Activated CD8-positive, alpha-beta memory T cell treated with anti-CD3 and anti-CD28 coated beads for 36 hours (primary cell): ENCODE measurements around the gene PKNOX2. TPM values are rescaled to one million over a fixed set of nuclear protein-coding genes. Genes with fewer than 3 reads are reported as not detected.

Experiments used
- CTCF ChIA-PET: fragments of 350-600 bp; sonication (Branson Sonifier 250); formaldehyde crosslinking; loops from one replicate; lab custom pipeline; 2021; ENCODE audit warnings: antibody characterized with exemption; lab: Charles Lee
- POLR2A ChIA-PET: fragments of 350-600 bp; sonication (Branson Sonifier 250); formaldehyde crosslinking; loops from one replicate; lab custom pipeline; 2021; ENCODE audit warnings: antibody characterized with exemption; lab: Charles Lee
- total RNA-seq, 2 experiments: library from RNA; stranded (reverse); gene quantifications; one replicate each; pipeline ENCODE4 v1.2.3, GENCODE V29; 2021

Gene PKNOX2
- total RNA-seq, 2 experiments from 2014 or later = not detected

DNA sequence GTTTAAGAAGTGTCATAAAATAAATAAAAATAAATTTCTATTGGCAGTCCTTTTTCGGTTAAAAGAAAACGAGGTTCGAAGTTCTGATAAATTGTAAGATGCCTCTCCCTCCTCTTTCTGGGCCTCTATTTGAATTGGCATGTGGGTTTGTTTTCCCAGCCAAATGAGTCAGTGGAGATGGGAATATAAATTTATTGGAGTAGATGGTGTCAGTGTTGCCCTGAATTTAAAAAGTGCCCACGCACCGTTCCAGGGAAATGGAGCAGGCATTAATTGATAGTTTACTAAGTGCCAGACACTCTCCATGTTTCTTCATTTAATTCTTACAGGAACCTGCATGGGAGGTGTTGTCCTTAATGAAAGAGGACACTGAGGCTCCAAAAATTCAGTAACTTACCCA, 212.3 kb downstream of the PKNOX2 start:
- ChIA-PET CTCF (no interaction called here), POLR2A (no interaction called here)

DNA sequence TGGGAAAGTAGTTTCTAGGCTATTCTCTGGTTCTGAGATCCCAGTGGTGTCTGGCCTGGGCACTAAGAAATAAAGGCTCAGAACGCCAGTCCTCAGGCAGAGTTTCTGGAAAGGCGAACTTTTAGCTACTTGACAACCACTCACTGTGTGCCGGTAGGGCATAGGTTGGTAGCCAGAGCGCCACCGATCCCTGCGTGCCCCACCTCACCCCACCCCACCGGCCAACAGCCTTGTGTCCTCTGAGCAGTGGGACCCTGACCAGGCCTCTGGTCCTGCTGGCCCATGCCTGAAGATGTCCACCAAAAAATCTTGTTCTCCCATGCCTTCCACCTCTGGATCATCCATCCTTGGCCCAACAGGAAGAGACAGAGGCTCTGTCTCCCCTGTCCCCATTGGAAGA, 213.5 kb downstream of the PKNOX2 start:
- CTCF ChIA-PET = interaction anchor here (0.6 kb wide), 1 partner anchor 10 kb away, joined by 3 read pairs; no protein-coding TSS in a partner anchor
- POLR2A ChIA-PET = no interaction called here

DNA sequence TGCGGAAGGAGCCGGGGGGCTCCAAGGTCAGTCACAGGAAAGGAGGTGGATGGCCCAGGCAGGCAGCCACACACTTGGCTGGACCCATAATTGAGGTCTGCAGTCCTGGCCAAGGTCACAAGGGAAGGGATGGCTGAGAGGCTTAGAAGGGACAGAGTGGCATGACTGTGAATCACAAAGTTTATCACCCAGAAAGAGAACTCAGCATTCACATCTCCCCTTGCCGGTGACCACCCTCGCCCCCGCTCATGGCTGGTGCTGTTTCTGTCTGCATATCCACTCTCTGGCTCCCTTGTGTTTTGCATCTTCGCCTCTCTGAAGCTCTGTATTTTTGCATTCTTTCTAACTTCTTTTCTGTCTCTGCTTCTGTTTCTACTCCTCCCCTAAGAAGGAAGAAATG, 214.0 kb downstream of the PKNOX2 start:
- CTCF ChIA-PET = interaction anchor here (0.6 kb wide), 1 partner anchor 9 kb away, joined by 3 read pairs; no protein-coding TSS in a partner anchor

DNA sequence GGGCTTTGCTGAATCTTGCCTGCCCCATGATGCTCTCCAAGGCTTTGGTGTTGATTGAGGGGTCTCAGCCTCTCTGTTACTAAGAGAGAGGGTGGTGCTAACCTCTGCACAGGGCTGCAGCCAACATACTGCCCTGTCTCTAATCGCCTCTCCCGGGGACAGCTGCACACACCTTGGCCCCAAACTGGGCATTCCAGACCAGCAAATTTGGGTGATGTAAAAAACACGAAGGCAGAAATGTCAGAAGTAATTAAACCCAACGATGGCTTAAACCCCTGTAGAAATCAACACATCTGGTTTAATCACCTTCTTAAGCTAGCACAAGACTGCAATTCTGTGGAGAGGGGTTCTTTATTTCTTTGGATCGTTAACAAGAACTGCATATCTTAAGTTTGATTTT, 215.0 kb downstream of the PKNOX2 start:
- ChIA-PET POLR2A (no interaction called here), CTCF (no interaction called here)

More for the DNA sequence above, 214.0 kb downstream of the PKNOX2 start:
- POLR2A ChIA-PET = no interaction called here

DNA sequence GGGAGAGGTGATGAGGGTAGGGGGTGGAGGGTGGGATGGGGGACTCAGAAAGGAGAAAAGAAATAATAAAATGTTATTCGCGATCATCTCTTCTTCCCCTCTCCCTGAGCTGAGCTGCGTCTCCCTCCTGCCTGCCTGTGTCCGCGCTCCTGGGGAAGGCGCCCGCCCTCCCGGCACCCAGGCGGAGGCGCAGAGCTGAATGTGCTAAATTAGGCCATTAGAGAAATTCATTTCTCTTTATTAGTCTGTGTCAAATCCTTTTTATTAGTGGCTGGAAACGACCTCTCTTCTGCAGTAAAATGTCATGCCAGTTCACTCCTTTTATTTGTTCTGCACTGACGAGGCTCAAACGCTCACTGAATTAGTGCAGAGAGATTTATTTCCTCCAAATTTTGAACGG, 215.4 kb downstream of the PKNOX2 start:
- CTCF ChIA-PET = no interaction called here

DNA sequence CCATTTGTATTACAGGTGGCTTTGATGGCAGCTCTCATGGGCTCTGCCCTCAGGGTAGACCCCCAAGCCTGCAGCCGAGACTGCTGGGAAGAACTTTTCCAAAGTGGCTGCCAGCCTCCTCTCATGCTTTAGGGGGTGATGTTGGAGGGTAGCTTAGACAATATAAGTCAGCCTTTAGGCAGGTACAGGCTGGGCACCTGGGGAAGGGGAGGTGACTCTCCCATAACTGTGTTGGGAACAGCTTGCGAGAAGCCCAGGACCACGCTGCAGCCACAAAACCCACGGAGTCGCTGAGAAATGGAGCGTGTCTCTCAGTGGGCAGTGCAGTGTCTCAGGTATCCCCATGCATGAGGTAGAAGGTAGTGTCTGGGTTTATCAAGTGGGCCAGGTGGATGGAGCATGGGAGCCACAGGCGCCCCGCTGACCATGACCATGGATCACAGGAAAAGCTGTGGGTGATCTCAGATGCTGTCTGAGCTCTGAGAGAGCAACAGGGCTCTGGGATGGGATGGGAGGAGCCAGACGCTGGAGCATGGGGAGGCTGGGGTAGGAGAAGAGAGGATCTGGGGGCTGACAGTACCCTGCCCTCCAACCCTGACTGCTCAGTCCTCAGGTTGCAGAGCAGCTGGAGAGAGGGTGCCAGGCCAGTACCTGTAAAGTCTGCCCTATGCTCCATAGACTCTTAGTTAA, 216.3 kb downstream of the PKNOX2 start:
- ChIA-PET POLR2A (no interaction called here), CTCF (interaction anchor here (0.7 kb wide), 1 partner anchor 10 kb away, joined by 3 read pairs; no protein-coding TSS in a partner anchor)

More for the DNA sequence above, 215.4 kb downstream of the PKNOX2 start:
- POLR2A ChIA-PET = no interaction called here

DNA sequence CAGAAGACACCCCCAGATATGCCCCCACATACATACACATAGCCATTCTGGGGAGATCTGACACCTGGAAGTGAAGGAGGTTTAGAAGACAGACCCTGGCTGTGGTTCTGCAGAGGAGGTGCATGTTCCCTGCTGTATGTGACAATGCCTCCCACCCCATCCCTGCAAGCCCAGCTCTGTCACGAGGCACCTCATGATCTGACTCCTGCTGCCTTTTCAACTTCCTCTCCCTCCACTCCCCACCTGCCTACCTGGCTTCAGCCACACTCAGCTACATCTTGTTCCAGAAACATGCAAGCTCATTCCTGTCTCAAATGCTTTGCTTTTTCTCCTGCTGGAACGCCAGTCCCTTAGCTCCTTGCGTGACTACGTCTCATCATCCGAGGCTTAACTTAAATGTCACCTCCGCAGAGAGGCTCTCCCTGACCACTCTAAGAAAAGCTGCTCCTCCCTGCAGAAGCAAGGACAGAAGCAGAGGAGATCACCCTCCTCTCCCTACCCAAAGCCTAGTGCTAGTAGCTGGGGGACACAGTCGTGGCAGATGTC, 217.0 kb downstream of the PKNOX2 start:
- POLR2A ChIA-PET = no interaction called here
- CTCF ChIA-PET = no interaction called here

DNA sequence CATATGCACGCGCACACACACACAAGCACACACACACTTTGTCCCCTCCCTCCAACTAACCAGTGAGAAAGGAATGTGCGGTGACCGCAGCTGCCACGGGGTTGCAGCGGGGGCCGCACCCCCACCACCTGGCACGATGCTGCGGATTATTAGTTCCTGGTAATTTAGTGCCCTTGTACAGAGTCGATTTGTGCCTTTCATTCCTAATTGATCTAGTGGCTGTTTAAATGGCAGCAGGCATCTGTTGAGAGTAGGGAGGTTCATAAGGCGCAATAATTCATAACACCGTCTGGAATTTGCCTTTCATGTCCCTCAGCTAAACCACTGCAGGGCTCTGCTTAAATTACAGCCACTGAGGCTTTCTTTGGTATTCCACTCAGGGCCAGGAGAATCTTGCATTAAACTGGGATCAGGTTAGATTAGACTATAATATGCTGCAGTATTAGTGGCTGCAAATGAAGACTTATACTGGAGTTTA, 217.8 kb downstream of the PKNOX2 start:
- CTCF ChIA-PET = interaction anchor here (1.0 kb wide), 1 partner anchor 23 kb away, joined by 3 read pairs; no protein-coding TSS in a partner anchor
- POLR2A ChIA-PET = no interaction called here

DNA sequence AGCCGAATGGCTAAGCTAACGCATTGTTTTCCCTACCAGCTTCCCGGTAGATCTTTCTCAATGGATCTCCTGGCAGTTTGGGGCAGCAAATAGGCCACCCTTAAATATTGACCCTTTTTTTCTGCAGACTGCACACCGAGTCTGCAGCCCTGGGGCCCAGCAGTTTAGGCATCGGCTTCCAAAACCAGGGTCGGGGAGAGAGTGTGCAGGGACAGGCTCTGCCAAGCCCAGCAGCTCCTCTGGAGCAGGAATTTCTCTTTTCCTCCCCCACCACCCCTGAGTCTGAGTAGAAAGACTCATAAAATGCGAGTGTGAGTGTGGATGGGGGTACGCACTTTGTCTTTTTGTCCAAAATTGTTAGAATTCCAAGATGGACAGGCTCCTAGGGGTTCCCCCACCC, 218.3 kb downstream of the PKNOX2 start:
- ChIA-PET CTCF (interaction anchor here (1.0 kb wide), 1 partner anchor 22 kb away, joined by 3 read pairs; no protein-coding TSS in a partner anchor), POLR2A (no interaction called here)

DNA sequence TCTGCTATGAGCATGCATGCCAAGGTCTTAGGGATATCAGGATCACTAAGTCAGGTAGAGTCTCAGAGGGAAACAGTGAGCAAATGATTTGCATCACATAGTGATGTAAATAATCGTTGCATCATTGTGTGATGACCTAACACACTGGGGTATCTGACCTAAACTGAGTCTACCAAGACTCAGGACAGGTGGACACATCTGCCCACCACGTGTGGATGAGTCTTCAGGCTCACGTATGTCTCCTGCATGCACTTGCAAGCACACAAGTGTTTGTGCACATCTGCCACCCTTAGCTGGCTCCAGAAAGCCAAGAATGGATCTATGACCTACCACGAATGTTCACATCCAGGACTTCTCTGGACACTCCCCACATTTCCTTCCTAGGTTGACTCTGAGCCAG, 220.3 kb downstream of the PKNOX2 start:
- POLR2A ChIA-PET = no interaction called here
- CTCF ChIA-PET = no interaction called here

DNA sequence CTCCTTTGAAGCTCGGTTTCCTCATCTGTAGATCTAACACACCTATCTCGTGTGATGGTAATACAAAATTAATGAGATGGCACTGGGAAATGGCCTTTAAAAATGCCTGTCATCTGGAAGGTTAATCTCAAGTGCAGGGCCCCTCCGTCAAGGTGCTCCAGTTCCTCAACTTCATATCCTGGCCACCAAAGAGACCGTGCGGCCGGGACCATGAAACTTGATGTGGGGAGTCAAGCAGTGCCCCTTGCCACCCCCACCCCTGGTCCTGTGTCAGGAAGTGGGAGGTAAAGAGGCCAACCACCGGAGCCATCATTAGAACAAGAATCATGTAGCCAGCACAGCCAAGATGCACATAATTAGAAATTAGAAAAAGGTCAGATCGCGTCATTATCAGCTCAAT, 223.3 kb downstream of the PKNOX2 start:
- POLR2A ChIA-PET = no interaction called here
- CTCF ChIA-PET = interaction anchor here (0.6 kb wide), 1 partner anchor 9 kb away, joined by 3 read pairs; no protein-coding TSS in a partner anchor

DNA sequence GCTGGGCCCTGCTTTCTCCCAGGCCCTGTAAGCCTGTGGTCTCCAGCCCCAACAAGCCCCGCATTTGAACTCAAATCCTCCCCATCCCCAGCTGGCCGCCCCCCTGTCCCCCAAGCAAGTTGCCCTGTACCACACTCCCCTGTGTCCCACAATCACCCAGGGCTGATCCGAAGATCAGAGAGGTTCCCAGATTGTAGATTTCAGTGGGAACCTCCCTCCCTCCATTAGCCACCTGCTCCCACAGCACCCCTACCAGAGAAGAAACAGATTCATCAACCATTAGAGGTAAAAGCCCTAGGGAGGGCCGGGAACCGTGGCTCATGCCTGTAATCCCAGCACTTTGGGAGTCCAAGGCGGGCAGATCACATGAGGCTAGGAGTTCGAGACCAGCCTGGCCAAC, 224.1 kb downstream of the PKNOX2 start:
- CTCF ChIA-PET = no interaction called here
- POLR2A ChIA-PET = no interaction called here

DNA sequence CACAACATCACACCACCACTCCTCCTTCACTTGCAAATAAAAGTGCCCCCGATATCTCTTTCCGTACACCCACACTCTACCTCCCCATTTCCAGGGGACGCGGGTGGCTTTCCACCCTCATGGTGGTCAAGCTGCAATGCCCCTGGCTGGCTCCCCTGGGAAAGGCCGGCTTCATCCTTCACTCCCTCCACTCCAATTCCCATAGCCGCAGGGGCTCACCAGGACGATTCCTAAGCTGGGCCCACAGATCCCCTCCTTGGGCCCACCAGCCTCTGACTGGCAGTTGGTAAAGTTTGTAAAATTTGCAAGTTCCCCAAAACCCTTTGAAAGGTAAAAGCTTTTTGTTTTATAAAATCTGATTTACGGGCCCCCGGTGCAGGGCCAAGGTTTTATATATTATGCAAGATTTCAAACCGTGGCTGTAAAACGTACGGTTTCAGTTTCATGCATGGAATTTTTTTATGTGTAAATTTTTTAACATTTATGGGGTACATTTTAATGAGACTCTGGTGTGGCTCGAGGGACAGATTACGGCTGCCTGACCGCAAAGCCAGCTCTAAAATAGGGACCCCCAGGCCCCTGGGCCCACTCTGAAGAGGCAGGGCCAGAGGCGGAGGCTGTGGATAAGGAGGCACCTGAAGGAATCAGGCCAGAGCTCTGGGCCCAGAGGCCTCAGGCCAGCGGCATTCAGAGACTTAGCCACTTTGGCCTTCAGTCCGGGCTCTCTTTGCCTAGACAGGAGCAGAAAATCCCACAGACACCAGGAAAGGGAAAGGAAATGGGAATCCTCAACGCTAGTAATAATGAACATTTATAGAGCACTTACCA, 225.0 kb downstream of the PKNOX2 start:
- ChIA-PET CTCF (no interaction called here), POLR2A (no interaction called here)

DNA sequence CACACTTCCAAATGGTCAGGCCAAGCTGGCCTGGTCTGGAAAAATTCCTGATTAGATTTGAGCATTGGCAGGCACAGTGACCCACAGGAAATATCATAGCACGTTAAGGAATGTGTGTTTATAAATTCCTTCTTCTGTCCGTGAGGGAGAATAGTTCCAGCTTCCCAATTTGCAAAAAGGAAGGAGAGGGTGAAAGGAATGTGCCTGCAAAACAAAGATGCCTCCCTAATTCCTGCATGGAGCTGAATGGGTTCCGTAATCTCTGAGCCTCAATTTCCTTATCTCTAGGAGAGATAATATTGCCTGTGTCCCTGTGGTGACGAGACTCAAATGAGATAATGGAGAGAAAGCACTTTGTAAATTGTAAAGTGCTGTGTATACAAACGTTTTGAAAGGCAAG, 226.4 kb downstream of the PKNOX2 start:
- ChIA-PET CTCF (no interaction called here), POLR2A (no interaction called here)

DNA sequence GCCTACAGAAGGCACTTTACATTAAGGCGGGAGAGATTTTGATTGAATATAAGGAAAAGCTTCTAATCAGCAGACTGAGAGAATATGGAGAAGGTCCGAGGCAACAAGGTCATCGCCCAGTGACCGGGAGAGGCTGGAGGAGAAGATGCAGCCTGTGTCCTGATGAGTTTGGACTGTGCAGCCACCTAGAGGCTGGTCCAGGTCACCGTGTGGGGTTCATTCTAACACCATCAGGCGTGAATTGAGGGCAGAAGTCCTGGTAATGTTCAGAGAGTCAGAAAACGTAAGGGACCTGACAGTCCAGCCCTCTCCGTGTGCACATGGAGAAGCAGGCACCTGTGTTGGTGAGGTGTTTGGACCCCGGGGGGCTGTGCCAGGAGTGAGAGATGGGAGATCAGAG, 228.8 kb downstream of the PKNOX2 start:
- CTCF ChIA-PET = no interaction called here
- POLR2A ChIA-PET = no interaction called here

DNA sequence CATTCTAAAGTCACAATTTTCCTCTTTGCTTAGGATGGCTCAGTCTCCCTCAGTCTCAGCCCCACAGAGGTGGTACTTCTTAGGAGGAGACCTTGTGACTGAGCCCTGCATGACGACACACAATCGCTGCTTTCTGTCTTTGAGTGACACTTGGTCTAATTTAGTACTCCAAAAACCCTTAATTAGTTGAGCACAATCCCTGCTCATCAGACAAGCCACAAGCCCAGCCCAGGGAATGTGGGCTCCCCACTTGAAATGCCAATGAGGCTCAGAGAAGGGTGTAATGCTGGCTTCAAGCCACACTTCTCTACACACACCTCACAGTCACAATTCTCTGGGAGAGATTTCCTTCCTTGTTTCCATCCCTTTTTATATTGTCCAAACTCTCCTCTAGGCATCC, 229.7 kb downstream of the PKNOX2 start:
- CTCF ChIA-PET = no interaction called here
- POLR2A ChIA-PET = no interaction called here

DNA sequence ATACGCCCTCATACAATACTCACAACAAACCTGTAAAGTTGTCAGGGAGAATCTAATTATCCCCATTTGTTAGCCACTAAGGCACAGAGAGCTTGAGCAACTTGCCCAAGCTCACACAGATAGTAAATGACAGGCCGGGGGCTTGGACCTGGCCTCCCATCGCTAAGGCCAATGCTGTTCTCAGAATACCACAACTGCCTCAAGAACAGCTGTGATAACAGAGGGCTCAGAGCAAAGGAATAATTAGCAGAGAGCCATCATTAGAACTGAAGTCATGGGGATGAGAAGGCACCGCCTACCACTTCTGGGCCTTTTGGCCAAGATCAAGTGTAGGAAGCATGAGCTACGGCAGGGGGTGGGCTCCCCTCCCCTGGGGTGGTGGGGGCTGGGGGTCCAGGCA, 232.9 kb downstream of the PKNOX2 start:
- ChIA-PET POLR2A (no interaction called here), CTCF (no interaction called here)

DNA sequence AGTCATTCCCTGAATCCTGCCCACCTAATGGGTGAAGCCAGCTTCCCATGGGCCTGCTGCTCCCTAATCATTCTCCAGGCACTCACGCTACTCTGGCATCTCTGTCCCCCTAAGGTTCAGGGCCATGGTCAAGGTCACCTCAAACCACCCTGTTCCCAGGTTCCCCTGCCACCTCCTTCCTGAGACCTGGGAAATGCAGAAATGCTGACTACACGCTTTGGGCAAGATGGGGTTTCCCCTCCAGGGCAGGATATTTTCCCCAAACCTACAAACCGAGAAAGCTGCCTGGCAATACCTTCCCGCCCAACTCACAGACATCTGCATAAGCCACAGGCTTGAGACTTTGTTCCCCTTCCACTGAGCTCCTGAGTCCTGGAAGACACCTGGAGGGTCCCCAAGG, 233.9 kb downstream of the PKNOX2 start:
- CTCF ChIA-PET = no interaction called here
- POLR2A ChIA-PET = no interaction called here

DNA sequence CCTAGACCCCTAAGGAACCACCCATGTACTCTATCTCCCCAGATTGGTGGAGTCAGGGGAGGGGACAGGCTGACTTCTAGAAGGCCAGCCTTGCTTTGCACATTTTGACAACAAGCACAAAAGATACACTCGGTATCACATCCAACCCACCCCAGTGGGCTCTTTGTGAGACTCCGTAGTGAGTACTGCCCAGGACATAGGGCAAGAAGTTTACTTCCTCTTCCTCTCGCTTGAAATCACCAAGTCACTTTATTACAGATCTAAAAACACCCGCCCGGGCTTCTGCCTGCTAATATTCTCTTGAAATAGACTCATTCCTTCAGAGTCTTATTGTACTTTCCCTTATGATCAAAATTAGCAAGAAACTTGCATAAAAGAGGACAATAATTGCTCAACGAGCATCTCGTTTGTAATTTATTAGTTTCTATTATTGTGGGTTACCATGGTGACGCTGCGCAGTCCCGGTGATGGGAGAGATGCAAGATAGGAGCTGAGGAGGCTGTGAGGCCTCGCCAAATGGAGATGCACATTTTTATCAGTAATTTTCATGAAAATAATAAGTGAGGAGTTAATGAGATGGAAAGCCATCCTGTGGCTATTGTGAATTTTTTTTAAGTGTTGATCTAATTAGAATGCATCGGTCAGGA, 234.6 kb downstream of the PKNOX2 start:
- ChIA-PET CTCF (no interaction called here), POLR2A (no interaction called here)

DNA sequence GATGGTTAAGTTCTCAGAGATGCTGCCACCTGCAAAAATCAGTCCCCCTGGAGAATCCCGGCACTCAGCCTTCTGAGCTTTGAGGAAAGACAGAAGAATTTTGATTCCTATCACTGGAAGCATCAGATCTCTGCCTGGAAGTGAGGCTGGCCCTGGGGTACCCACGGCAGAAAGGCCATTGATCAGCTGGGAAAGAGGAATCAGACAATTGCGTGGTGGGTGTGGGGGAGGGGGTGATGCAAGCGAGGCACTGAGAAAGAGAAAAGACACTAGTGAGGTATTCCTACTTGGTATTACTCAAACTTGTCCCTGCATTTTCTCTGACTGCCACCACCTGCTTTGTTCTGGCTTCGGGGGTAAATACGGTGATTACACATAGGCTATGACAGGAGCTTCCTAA, 235.4 kb downstream of the PKNOX2 start:
- POLR2A ChIA-PET = no interaction called here
- CTCF ChIA-PET = no interaction called here
